Heart right ventricle (tissue), 16 donors: ENCODE measurements around the gene RBMS2. TPM values are rescaled to one million over a fixed set of nuclear protein-coding genes. Genes with fewer than 3 reads are reported as not detected.

Source experiments
- ATAC-seq, 8 donors: fragments of 200-7000 bp; cut with Tn5 transposase; one replicate each; pipeline ENCODE4 v1.9.1; 2020; ENCODE audit warnings: mild to moderate bottlenecking in 8 of 8, moderate library complexity in 8 of 8, moderate number of reproducible peaks in 1 of 8
- DNase-seq, 2 donors: peaks; one replicate each; pipeline ENCODE4 v3.0.0-alpha.2; 2020
- H3K27ac ChIP-seq, 10 donors: fragments of 200-600 bp; sonication (generic) in 2 of 10; one replicate each; pipeline versions ENCODE4 v1.5.0 to v1.8.0; 2020 to 2022; ENCODE audit warnings: mild to moderate bottlenecking in 3 of 10
- H3K27me3 ChIP-seq, 7 donors: fragments of 200-600 bp; one replicate each; pipeline ENCODE4 v1.8.0; 2021 to 2022; ENCODE audit warnings: mild to moderate bottlenecking in 2 of 7
- H3K36me3 ChIP-seq, 9 donors: fragments of 200-600 bp; sonication (generic) in 1 of 9; one replicate each; pipeline versions ENCODE4 v1.5.0 to v1.8.0; 2020 to 2022; ENCODE audit warnings: mild to moderate bottlenecking in 2 of 9
- H3K4me1 ChIP-seq, 9 donors: fragments of 200-600 bp; sonication (generic) in 1 of 9; one replicate each; pipeline versions ENCODE4 v1.5.0 to v1.8.0; 2020 to 2022; ENCODE audit warnings: mild to moderate bottlenecking in 4 of 9
- H3K4me3 ChIP-seq, 10 donors: fragments of 200-600 bp; sonication (generic) in 2 of 10; one replicate each; pipeline versions ENCODE4 v1.5.0 to v1.8.0; 2020 to 2022; ENCODE audit warnings: mild to moderate bottlenecking in 7 of 10, moderate library complexity in 2 of 10
- H3K9me3 ChIP-seq, 11 donors: fragments of 200-600 bp in 10 of 11; sonication (generic) in 2 of 11; one replicate each; pipeline versions ENCODE4 v1.5.0 to v1.8.0; 2013 to 2022; ENCODE audit warnings: mild to moderate bottlenecking in 2 of 11, control low read depth in 1 of 11, moderate library complexity in 1 of 11
- CTCF ChIP-seq, 9 donors: fragments of 200-600 bp; sonication (generic) in 2 of 9; IDR thresholded peaks; one replicate each; pipeline versions ENCODE4 v1.5.0 to v1.8.0; 2021 to 2022; ENCODE audit warnings: antibody characterized with exemption in 9 of 9, mild to moderate bottlenecking in 5 of 9, moderate library complexity in 1 of 9
- WGBS, 2 donors: extraction: QIAGEN DNeasy Blood & Tissue Kit; methylation state at CpG; one replicate each; pipeline ENCODE4 v1.1.7; 2013; ENCODE audit warnings: inconsistent platforms in 1 of 2; 5-methylcytosine and 5-hydroxymethylcytosine counted together
- intact Hi-C, 10 donors: fragments of 100-400 bp; cut with DNase I; formaldehyde crosslinking; loops; one replicate each; pipeline versions ENCODE4 v1.11.1 to v1.14.2; 2022
- polyA plus RNA-seq, 2 donors: library from polyadenylated mRNA; stranded (reverse); fragments of 200-250 nt; gene quantifications; one replicate each; pipeline ENCODE4 v1.2.3, GENCODE V29; 2013
- total RNA-seq, 10 donors: library from RNA; stranded (reverse); fragmentation: NEBNext Ultra II Directional in 3 of 10; extraction: Animal tissue kit (Norgen Biotek cat#: 25700) in 3 of 10; gene quantifications; one replicate each; pipeline versions ENCODE4 v1.2.1 to v1.2.4, GENCODE V29; 2021 to 2023
- donor health status: Arrhythmogenic right ventricular cardiomyopathy.
- donor health status: ischemic (EF 13 %, LVEDD 7.1; RV severe dilation, severe dysfunction).
- donor health status: healthy with polysubstance abuse.
- donor health status: DM: no; HTN: yes; CAD: no.
- donor health status: DM: no; HTN: no; CAD: no.
- donor health status: ischemic (EF 25% LVEDD 6.9; RV normal size, moderate dysfunction).
- donor health status: ischemic (EF 25% LVEDD 5.7; RV mildly dilated, moderate dysfunction).
- donor health status: healthy.
- donor health status: DM: yes; HTN: yes; CAD: no.
- donor health status: Ischemic cardiomyopathy.
- donor health status: ischemic (EF 35%, LVEDD 5.7; RV mildly dilated, moderate dysfunction).
- donor health status: nonischemic (EF 11% LVEDD 7.7; RV severe dilation, severe dysfunction).
- donor health status: DM: yes; HTN: yes; CAD: no.
- donor health status: PGD.
- donor health status: ischemic (EF 29% LVEDD 5.4; RV normal size, mild dysfunction).
- donor health status: nonischemic (EF 23%, LVEDD 6.1; RV moderate dilation, normal function).

The RBMS2 gene
- total and polyA plus RNA-seq, 12 donors, result 6.4 to 39.6 (median 31.2) TPM

GRCh38 chr12:56530390-56531055 is 8.9 kb downstream of the RBMS2 start:
- no peaks in the 10 kb centered on the region for H3K9me3 ChIP-seq
- peaks cover 0 to 15% (median 0%) of the 10 kb centered on the region in 9 donors for H3K36me3 ChIP-seq
- H3K4me3 ChIP-seq, result no peak overlapping the region
- H3K4me1 ChIP-seq, result peaks cover 0 to 68% (median 32%) of the 10 kb centered on the region in 9 donors
- H3K27ac ChIP-seq, result no peak overlapping the region
- DNase-seq (no peak), ATAC-seq (no peak)
- intact Hi-C loops, result no loop called here
- 75 to 77% methylated on average over 7 of the region's 7 CpGs for WGBS, 2 donors
- H3K27me3 ChIP-seq, result no peaks in the 10 kb centered on the region
- no peak for TF ChIP-seq CTCF (IDR thresholded peaks at IDR 0.05)

GRCh38 chr12:56537546-56537945 is 15.9 kb downstream of the RBMS2 start:
- TF ChIP-seq CTCF (IDR thresholded peaks at IDR 0.05), result no peak
- no peak overlapping the region for H3K4me3 ChIP-seq
- intact Hi-C loops, result no loop called here
- no peak overlapping the region for H3K27ac ChIP-seq
- H3K36me3 ChIP-seq, result peaks cover 0 to 29% (median 3%) of the 10 kb centered on the region in 9 donors
- DNase-seq (no peak), ATAC-seq (no peak)
- H3K4me1 ChIP-seq, result peaks cover 0 to 31% (median 16%) of the 10 kb centered on the region in 9 donors
- no peaks in the 10 kb centered on the region for H3K27me3 ChIP-seq
- no peaks in the 10 kb centered on the region for H3K9me3 ChIP-seq

- Histone ChIP-seq H3K27ac (peak overlapping the region in 1 of 10 donors; percentile 26), H3K4me1 (peaks cover 0 to 31% (median 12%) of the 10 kb centered on the region in 9 donors), H3K4me3 (no peak overlapping the region), H3K27me3 (no peaks in the 10 kb centered on the region), H3K9me3 (no peaks in the 10 kb centered on the region), H3K36me3 (peaks cover 0 to 32% (median 3%) of the 10 kb centered on the region in 9 donors)
- DNase-seq, result no peak
- intact Hi-C loops, result no loop called here
- WGBS, 2 donors, result 31 to 32% methylated on average over 2 of the region's 2 CpGs
- peak in 1 of 8 donors; percentile 60 for ATAC-seq
- TF ChIP-seq CTCF (IDR thresholded peaks at IDR 0.05), result no peak
Measured at GRCh38 chr12:56541631-56542030, 20.0 kb downstream of the RBMS2 start.

GRCh38 chr12:56542164-56542563 is 20.5 kb downstream of the RBMS2 start:
- ATAC-seq, result no peak
- peaks cover 0 to 28% (median 8%) of the 10 kb centered on the region in 9 donors for H3K4me1 ChIP-seq
- H3K4me3 ChIP-seq, result no peak overlapping the region
- H3K27ac ChIP-seq, result peak overlapping the region in 1 of 10 donors; percentile 26
- WGBS, 2 donors, result 89 to 93% methylated on average over 4 of the region's 4 CpGs
- peaks cover 0 to 32% (median 3%) of the 10 kb centered on the region in 9 donors for H3K36me3 ChIP-seq
- no peaks in the 10 kb centered on the region for H3K9me3 ChIP-seq
- intact Hi-C loops, result no loop called here
- no peak for DNase-seq
- no peaks in the 10 kb centered on the region for H3K27me3 ChIP-seq
- TF ChIP-seq CTCF (IDR thresholded peaks at IDR 0.05), result no peak
